ENCODE results near the gene AP3B1.

DNA sequence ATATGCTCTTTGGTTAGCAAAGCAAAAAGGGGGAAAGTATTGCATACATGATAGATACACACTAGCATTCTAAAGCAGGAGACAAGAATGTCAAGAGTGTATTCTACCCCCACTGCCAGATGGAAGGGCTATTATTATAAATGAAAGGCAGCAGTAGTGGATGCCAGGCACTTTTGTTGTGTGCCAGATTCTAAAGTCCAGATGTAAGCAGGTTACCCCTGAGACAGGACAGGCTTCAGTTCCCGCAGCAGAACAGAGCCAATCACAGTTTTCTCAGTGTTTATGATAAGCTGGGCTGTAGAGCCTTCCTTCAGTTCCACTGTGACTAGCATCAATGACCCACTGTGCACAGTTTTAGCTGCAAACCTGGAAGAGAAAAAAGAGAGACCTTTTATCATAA lies 291.8 kb downstream of the AP3B1 start:
- TF ChIP-seq, protein P1, sequence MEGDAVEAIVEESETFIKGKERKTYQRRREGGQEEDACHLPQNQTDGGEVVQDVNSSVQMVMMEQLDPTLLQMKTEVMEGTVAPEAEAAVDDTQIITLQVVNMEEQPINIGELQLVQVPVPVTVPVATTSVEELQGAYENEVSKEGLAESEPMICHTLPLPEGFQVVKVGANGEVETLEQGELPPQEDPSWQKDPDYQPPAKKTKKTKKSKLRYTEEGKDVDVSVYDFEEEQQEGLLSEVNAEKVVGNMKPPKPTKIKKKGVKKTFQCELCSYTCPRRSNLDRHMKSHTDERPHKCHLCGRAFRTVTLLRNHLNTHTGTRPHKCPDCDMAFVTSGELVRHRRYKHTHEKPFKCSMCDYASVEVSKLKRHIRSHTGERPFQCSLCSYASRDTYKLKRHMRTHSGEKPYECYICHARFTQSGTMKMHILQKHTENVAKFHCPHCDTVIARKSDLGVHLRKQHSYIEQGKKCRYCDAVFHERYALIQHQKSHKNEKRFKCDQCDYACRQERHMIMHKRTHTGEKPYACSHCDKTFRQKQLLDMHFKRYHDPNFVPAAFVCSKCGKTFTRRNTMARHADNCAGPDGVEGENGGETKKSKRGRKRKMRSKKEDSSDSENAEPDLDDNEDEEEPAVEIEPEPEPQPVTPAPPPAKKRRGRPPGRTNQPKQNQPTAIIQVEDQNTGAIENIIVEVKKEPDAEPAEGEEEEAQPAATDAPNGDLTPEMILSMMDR (IDR thresholded peaks at IDR 0.05): no peak
- TF ChIP-seq POLR2AphosphoS5 (IDR thresholded peaks at IDR 0.05; ENCODE audit: insufficient read depth in 1 of 2, low read depth in 1 of 2): no peak
